GM19099 (cell line): ENCODE measurements around the gene TMEM108.

ENCODE experiments used
- POLR2A ChIP-seq: IDR thresholded peaks from 3 replicates; pipeline ENCODE4 v1.6.1; 2011; ENCODE audit warnings: low read depth; ENCODE audit not compliant: insufficient read length; ENCODE audit errors: extremely low read depth

Gene TMEM108

GRCh38 chr3:133361435-133361834 lies 323.2 kb downstream of the TMEM108 start:
- TF ChIP-seq POLR2A: no peak

GRCh38 chr3:133362539-133362938 lies 324.3 kb downstream of the TMEM108 start:
- TF ChIP-seq POLR2A: no peak

- TF ChIP-seq POLR2A: no peak
These were observed 326.5 kb downstream of the TMEM108 start for GRCh38 chr3:133364704-133365103.

GRCh38 chr3:133366921-133367320 lies 328.7 kb downstream of the TMEM108 start:
- TF ChIP-seq POLR2A: no peak

- TF ChIP-seq POLR2A: no peak
These were observed 329.2 kb downstream of the TMEM108 start for GRCh38 chr3:133367403-133367802.

- TF ChIP-seq POLR2A: no peak
These were observed 329.8 kb downstream of the TMEM108 start for GRCh38 chr3:133367956-133368355.

GRCh38 chr3:133368371-133369067 lies 330.3 kb downstream of the TMEM108 start:
- TF ChIP-seq POLR2A: no peak

- no peak for TF ChIP-seq POLR2A
These were observed 330.9 kb downstream of the TMEM108 start for GRCh38 chr3:133369068-133369440.

- TF ChIP-seq POLR2A: no peak
These were observed 333.0 kb downstream of the TMEM108 start for GRCh38 chr3:133371181-133371580.

- TF ChIP-seq POLR2A: no peak
These were observed 333.5 kb downstream of the TMEM108 start for GRCh38 chr3:133371676-133372075.

- no peak for TF ChIP-seq POLR2A
These were observed 336.7 kb downstream of the TMEM108 start for GRCh38 chr3:133374708-133375402.

- no peak for TF ChIP-seq POLR2A
These were observed 337.2 kb downstream of the TMEM108 start for GRCh38 chr3:133375403-133375745.

- no peak for TF ChIP-seq POLR2A
These were observed 338.6 kb downstream of the TMEM108 start for GRCh38 chr3:133376810-133377209.

GRCh38 chr3:133377396-133377795 lies 339.2 kb downstream of the TMEM108 start:
- no peak for TF ChIP-seq POLR2A

- TF ChIP-seq POLR2A: no peak
These were observed 341.7 kb downstream of the TMEM108 start for GRCh38 chr3:133379926-133380325.

- TF ChIP-seq POLR2A: no peak
These were observed 342.5 kb downstream of the TMEM108 start for GRCh38 chr3:133380481-133381225.
